PC-9 (cell line): Measurements from ENCODE around the gene EMC10. TPM values are rescaled to one million over a fixed set of nuclear protein-coding genes. Genes with fewer than 3 reads are reported as not detected.

Source experiments
- BruUV-seq: library from RNA; stranded (reverse); fragments of 400-500 nt; replicated peaks from 2 replicates; lab custom pipeline; 2021; lab: Mats Ljungman, UMichigan
- CTCF ChIA-PET: fragments of 300-600 bp; sonication (Branson Sonifier 250); formaldehyde crosslinking; loops from one replicate; lab custom pipeline; 2022; ENCODE audit warnings: antibody characterized with exemption; lab: Charles Lee
- POLR2A ChIA-PET: fragments of 300-600 bp; sonication (Branson Sonifier 250); formaldehyde crosslinking; loops from one replicate; lab custom pipeline; 2022; ENCODE audit warnings: antibody characterized with exemption; ENCODE audit not compliant: unreplicated experiment; lab: Charles Lee
- DNase-seq, 2 experiments: peaks; one replicate each; pipeline versions ENCODE4 v3.0.0 to v3.0.0-alpha.2; 2015 to 2022; ENCODE audit warnings: mixed read lengths in 1 of 2
- H2AFZ ChIP-seq: fragments of 200-600 bp; sonication (generic); 2 replicates; pipeline ENCODE4 v1.8.1; 2017; ENCODE audit warnings: antibody characterized with exemption
- H3F3A ChIP-seq: fragments of 200-600 bp; sonication (generic); 2 replicates; pipeline ENCODE4 v1.8.1; 2017; ENCODE audit warnings: antibody characterized with exemption, mild to moderate bottlenecking, low read depth; ENCODE audit not compliant: insufficient read depth
- H3K27ac ChIP-seq: fragments of 200-600 bp; sonication (generic); 2 replicates; pipeline ENCODE4 v1.6.1; 2016; ENCODE audit warnings: mixed run types
- H3K27me3 ChIP-seq: fragments of 200-600 bp; sonication (generic); 2 replicates; pipeline ENCODE4 v1.6.1; 2016; ENCODE audit warnings: low read depth, mixed run types; ENCODE audit not compliant: insufficient read depth
- H3K36me3 ChIP-seq: fragments of 200-600 bp; sonication (generic); 2 replicates; pipeline ENCODE4 v1.6.1; 2016; ENCODE audit warnings: low read depth, mixed run types
- H3K4me1 ChIP-seq: fragments of 200-600 bp; sonication (generic); replicated peaks from 2 replicates; pipeline ENCODE4 v1.6.1; 2016; ENCODE audit warnings: mixed run types; ENCODE audit not compliant: insufficient read depth
- H3K4me2 ChIP-seq: fragments of 200-600 bp; sonication (generic); 2 replicates; pipeline ENCODE4 v1.6.1; 2017; ENCODE audit warnings: mixed run types
- H3K4me3 ChIP-seq: fragments of 200-600 bp; sonication (generic); 2 replicates; pipeline ENCODE4 v1.6.1; 2016; ENCODE audit warnings: mixed run types
- H3K79me2 ChIP-seq: fragments of 200-600 bp; sonication (generic); 2 replicates; pipeline ENCODE4 v1.6.1; 2017; ENCODE audit warnings: low read depth, mixed run types
- H3K9me2 ChIP-seq: fragments of 200-600 bp; sonication (generic); 2 replicates; pipeline ENCODE4 v1.8.1; 2017; ENCODE audit warnings: mild to moderate bottlenecking; ENCODE audit not compliant: insufficient read depth
- H3K9me3 ChIP-seq: fragments of 200-600 bp; sonication (generic); 2 replicates; pipeline ENCODE4 v1.8.1; 2016; ENCODE audit warnings: low read depth; ENCODE audit not compliant: insufficient read depth
- H4K20me1 ChIP-seq: fragments of 200-600 bp; sonication (generic); 2 replicates; pipeline ENCODE4 v1.8.1; 2017; ENCODE audit not compliant: insufficient read depth
- EZH2 ChIP-seq: fragments of 200-600 bp; sonication (generic); IDR thresholded peaks from 2 replicates; pipeline ENCODE4 v1.8.0; 2017; ENCODE audit warnings: antibody characterized with exemption, low read depth
- intact Hi-C: fragments of 100-400 bp; cut with micrococcal nuclease; formaldehyde crosslinking; loops from one replicate; pipeline ENCODE4 v1.10.0; 2022; ENCODE audit not compliant: unreplicated experiment
- total RNA-seq: library from RNA; stranded (reverse); gene quantifications from 2 replicates; pipeline ENCODE4 v1.2.3, GENCODE V29; 2021
- TF ChIP-seq, protein P1 (sequence below): fragments of 200-600 bp; sonication (generic); conservative IDR thresholded peaks from 2 replicates; pipeline ENCODE4 v1.6.1; 2017; ENCODE audit warnings: mixed run types, antibody characterized with exemption, mild to moderate bottlenecking, moderate library complexity

EMC10 gene
- total RNA-seq, 1 experiment from 2014 or later: 118 TPM

DNA sequence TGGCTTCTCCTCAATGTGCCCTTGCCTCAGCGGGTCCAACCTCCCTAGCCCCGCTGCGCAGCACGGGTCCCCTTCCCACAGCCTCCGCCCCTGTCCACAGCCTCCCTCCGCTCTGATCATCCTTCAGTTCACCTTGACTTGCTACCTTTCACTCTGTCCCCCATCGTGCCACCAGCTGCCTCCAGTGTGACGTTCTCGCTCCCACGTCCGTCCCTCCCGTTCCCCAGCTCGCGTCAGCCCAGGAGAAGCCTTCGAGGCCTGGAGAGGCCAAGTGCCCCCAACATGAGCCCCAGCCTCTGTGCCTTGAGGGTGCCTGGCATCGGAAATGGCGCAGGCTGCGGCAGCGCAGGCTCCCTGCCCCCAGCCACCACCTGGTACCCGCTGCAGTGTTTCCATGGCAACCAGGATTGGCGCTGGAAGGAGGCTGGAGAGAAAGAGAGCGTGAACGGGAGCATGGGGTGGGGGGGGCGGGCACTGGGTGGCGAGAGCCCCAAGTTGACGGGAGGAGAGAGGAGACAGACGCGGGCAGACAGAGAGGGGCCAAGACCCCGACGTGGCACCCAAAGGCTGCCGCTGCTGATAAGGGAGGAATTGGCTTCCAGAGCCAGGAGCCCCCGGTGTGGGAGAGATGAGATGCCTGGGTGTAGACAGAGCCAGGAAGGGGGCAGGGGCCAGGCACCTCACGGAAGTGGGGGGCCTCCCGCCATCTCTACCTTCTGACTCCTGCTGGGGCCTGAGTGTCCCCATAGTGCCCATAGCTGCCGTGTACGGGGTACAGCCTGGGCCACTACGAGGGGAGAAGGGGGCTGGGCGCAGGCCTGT, 38.2 kb downstream of the EMC10 start:
- no peaks in the 10 kb centered on the region for H3K9me2 ChIP-seq
- no peak for DNase-seq
- H3K36me3 ChIP-seq: no peaks in the 10 kb centered on the region
- H3K27ac ChIP-seq: no peak overlapping the region
- BruUV-seq: no TSS peak
- H3K4me1 ChIP-seq: peaks cover 6% of the 10 kb centered on the region
- no peaks in the 10 kb centered on the region for H3K79me2 ChIP-seq
- no peak overlapping the region for H3K4me2 ChIP-seq
- no peaks in the 10 kb centered on the region for H4K20me1 ChIP-seq
- no peak for TF ChIP-seq EZH2
- TF ChIP-seq, protein P1, sequence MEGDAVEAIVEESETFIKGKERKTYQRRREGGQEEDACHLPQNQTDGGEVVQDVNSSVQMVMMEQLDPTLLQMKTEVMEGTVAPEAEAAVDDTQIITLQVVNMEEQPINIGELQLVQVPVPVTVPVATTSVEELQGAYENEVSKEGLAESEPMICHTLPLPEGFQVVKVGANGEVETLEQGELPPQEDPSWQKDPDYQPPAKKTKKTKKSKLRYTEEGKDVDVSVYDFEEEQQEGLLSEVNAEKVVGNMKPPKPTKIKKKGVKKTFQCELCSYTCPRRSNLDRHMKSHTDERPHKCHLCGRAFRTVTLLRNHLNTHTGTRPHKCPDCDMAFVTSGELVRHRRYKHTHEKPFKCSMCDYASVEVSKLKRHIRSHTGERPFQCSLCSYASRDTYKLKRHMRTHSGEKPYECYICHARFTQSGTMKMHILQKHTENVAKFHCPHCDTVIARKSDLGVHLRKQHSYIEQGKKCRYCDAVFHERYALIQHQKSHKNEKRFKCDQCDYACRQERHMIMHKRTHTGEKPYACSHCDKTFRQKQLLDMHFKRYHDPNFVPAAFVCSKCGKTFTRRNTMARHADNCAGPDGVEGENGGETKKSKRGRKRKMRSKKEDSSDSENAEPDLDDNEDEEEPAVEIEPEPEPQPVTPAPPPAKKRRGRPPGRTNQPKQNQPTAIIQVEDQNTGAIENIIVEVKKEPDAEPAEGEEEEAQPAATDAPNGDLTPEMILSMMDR: no peak
- CTCF ChIA-PET: no interaction called here
- no peaks in the 10 kb centered on the region; the same call in 1 of the 2 replicates for H3F3A ChIP-seq
- no peaks in the 10 kb centered on the region for H3K27me3 ChIP-seq
- H2AFZ ChIP-seq: no peak overlapping the region
- no peak overlapping the region for H3K4me3 ChIP-seq
- intact Hi-C loops: no loop called here
- no peaks in the 10 kb centered on the region; the same call in 1 of the 2 replicates for H3K9me3 ChIP-seq
- POLR2A ChIA-PET: no interaction called here

DNA sequence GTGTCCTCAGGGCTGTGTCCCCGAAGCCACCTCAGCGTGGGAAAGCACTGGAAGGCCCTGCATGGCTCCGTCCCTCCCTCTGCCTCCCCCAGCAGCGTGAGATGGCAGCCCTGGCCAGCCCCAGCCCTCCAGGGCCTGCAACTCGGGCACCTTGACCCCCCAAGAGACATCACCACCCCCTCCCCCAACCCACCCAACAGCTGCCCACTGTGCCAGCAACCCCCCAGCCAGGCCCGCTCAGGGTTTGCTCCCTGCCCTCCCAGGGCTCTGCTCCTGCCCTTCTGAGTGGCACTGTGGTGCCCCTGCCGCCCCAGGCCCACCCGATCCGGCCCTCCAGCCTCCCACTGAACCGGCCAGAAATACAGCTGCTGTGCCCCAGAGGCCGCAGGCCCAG, 38.9 kb downstream of the EMC10 start:
- ChIA-PET CTCF (no interaction called here), POLR2A (no interaction called here)
- Histone ChIP-seq H3K27me3 (no peaks in the 10 kb centered on the region), H4K20me1 (no peaks in the 10 kb centered on the region), H3K27ac (no peak overlapping the region), H3K4me3 (no peak overlapping the region), H3K9me2 (no peaks in the 10 kb centered on the region), H3K9me3 (no peaks in the 10 kb centered on the region; the same call in 1 of the 2 replicates), H3K4me2 (no peak overlapping the region), H3K36me3 (no peaks in the 10 kb centered on the region), H3K79me2 (no peaks in the 10 kb centered on the region), H3K4me1 (peaks cover 6% of the 10 kb centered on the region), H2AFZ (no peak overlapping the region), H3F3A (no peaks in the 10 kb centered on the region)
- TF ChIP-seq, protein P1: no peak
- no peak for TF ChIP-seq EZH2
- no TSS peak for BruUV-seq
- DNase-seq: no peak
- intact Hi-C loops: no loop called here

DNA sequence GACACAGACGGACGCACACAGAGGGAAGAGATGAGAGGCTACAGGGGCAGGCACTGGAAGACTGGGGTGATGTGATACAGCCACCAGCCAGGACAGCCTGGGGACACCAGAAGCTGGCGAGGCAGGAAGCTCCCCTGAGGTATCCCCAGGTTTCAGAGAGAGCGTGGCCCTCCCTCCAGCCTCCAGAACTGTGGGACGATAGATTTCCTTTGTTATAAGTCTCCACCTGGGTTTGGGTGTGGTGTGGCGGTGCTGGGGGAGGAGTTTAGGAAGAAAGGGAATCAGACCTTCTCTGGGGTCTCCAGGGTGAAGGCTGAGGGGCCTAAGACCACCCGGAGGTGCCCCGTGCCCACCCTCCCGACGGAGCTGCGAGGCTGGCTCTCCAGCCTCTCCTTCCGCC, 40.1 kb downstream of the EMC10 start:
- no peak for DNase-seq
- Histone ChIP-seq H3K4me3 (no peak overlapping the region), H3K79me2 (no peaks in the 10 kb centered on the region), H4K20me1 (no peaks in the 10 kb centered on the region), H3F3A (no peaks in the 10 kb centered on the region), H2AFZ (no peak overlapping the region), H3K9me3 (no peaks in the 10 kb centered on the region; the same call in 1 of the 2 replicates), H3K4me1 (peaks cover 6% of the 10 kb centered on the region), H3K27ac (no peak overlapping the region), H3K27me3 (peaks cover 6% of the 10 kb centered on the region; the same call in 1 of the 2 replicates), H3K4me2 (no peak overlapping the region), H3K36me3 (no peaks in the 10 kb centered on the region), H3K9me2 (no peaks in the 10 kb centered on the region)
- CTCF ChIA-PET: no interaction called here
- intact Hi-C loops: no loop called here
- BruUV-seq: no TSS peak
- TF ChIP-seq, protein P1: no peak
- no peak for TF ChIP-seq EZH2
- POLR2A ChIA-PET: interaction anchor here (0.5 to 0.6 kb wide), 3 partner anchors 288 to 1128 kb away, joined by 3 to 6 read pairs (median 4); partner anchors contain the start of gene KASH5
